MM.1S (cell line): ENCODE measurements around the gene LIPG.

Experiments
- CTCF ChIP-seq: fragments of 300-600 bp; sonication (generic); IDR thresholded peaks from 2 replicates; pipeline ENCODE4 v1.5.1; 2016; ENCODE audit warnings: antibody characterized with exemption, low read length, mixed read lengths
- EZH2 ChIP-seq: fragments of 300-600 bp; sonication (generic); optimal IDR thresholded peaks from 2 replicates; pipeline ENCODE3; 2017; ENCODE audit warnings: low read depth, mild to moderate bottlenecking, antibody characterized with exemption, low read length, mixed read lengths
- EZH2phosphoT487 ChIP-seq: fragments of 300-600 bp; sonication (generic); IDR thresholded peaks from 2 replicates; pipeline ENCODE4 v1.6.1; 2018; ENCODE audit warnings: antibody characterized with exemption, low read length

DNA sequence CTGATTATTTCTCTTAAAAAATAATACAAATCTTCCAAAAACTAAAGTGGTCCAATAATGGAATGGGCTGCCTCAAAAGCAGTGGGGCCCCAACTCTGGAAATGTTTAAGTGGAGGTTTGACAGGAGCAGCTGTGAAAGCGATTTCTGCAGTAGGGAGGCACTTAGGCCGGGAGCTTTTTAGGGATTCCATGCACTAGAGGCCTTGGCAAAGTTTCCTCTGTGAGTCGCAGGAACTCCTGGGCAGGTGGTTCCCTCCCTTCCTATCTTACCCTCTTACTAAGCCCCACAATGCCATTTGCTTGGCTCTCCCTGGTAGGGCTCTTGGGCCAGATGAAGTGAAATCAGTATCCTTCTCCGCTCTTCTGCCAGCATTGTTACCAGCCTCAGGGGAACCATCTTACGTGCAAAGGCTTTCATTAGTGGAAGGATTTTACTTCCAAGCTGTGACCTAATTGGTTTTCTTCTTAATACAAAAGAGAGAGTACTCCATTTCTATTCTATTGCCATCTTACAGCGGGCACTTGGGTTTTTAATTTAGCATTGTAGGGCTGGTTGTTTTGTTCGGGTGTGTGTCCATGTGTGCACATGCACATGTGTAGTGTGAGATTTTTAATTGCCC is 40.5 kb upstream of the LIPG start:
- TF ChIP-seq CTCF (no peak), EZH2 (no peak), EZH2phosphoT487 (no peak)
